ENCODE measurements around the gene CCDC137. TPM values are rescaled to one million over a fixed set of nuclear protein-coding genes. Genes with fewer than 3 reads are reported as not detected.

Gene CCDC137
- polyA plus RNA-seq, 1 donor from 2014 or later, result 12.2 TPM

DNA sequence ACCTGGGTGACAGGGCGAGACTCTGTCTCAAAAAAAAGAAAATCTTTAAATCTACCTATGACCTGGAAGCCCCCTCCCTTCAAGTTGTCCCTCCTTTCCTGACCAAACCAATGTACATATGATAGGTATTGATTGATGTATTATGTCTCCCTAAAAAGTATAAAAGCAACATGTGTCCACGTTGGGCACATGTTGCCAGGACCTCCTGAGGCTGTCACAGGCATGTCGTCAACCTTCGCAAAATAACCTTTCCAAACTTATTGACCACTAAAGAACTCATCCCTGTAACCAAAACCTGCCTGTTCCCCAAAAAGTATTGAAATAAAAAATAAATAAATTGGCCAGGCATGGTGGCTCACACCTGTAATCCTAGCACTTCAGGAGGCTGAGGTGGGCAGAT lies 4.5 kb upstream of the CCDC137 start:
- Histone ChIP-seq H3K9me3 (ENCODE audit: low read length) (no peaks in the 10 kb centered on the region), H3K36me3 (ENCODE audit: insufficient read depth, low read length) (no peaks in the 10 kb centered on the region), H3K4me3 (ENCODE audit: low read length) (no peak overlapping the region), H2AFZ (ENCODE audit: low read depth, low read length) (no peak overlapping the region), H3K79me2 (replicated peaks; ENCODE audit: insufficient read depth, low read length) (peaks cover 2% of the 10 kb centered on the region), H3K9ac (ENCODE audit: low read length) (no peak overlapping the region), H3K4me2 (ENCODE audit: low read length) (no peak overlapping the region), H3K9me2 (ENCODE audit: insufficient read depth, low read length) (no peaks in the 10 kb centered on the region), H3K27me3 (ENCODE audit: insufficient read depth, low read depth, low read length) (no peaks in the 10 kb centered on the region), H3K27ac (ENCODE audit: low read length) (no peak overlapping the region), H4K20me1 (ENCODE audit: insufficient read depth) (no peaks in the 10 kb centered on the region), H3F3A (ENCODE audit: insufficient read depth, low read length, poor library complexity, severe bottlenecking) (no peaks in the 10 kb centered on the region)
- no peak for TF ChIP-seq EZH2 (IDR thresholded peaks at IDR 0.05; ENCODE audit: borderline replicate concordance, insufficient read depth, low read length, poor library complexity, severe bottlenecking)
- TF ChIP-seq, protein P1, sequence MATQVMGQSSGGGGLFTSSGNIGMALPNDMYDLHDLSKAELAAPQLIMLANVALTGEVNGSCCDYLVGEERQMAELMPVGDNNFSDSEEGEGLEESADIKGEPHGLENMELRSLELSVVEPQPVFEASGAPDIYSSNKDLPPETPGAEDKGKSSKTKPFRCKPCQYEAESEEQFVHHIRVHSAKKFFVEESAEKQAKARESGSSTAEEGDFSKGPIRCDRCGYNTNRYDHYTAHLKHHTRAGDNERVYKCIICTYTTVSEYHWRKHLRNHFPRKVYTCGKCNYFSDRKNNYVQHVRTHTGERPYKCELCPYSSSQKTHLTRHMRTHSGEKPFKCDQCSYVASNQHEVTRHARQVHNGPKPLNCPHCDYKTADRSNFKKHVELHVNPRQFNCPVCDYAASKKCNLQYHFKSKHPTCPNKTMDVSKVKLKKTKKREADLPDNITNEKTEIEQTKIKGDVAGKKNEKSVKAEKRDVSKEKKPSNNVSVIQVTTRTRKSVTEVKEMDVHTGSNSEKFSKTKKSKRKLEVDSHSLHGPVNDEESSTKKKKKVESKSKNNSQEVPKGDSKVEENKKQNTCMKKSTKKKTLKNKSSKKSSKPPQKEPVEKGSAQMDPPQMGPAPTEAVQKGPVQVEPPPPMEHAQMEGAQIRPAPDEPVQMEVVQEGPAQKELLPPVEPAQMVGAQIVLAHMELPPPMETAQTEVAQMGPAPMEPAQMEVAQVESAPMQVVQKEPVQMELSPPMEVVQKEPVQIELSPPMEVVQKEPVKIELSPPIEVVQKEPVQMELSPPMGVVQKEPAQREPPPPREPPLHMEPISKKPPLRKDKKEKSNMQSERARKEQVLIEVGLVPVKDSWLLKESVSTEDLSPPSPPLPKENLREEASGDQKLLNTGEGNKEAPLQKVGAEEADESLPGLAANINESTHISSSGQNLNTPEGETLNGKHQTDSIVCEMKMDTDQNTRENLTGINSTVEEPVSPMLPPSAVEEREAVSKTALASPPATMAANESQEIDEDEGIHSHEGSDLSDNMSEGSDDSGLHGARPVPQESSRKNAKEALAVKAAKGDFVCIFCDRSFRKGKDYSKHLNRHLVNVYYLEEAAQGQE (IDR thresholded peaks at IDR 0.05; ENCODE audit: borderline replicate concordance), result no peak
- TF ChIP-seq, protein P2, sequence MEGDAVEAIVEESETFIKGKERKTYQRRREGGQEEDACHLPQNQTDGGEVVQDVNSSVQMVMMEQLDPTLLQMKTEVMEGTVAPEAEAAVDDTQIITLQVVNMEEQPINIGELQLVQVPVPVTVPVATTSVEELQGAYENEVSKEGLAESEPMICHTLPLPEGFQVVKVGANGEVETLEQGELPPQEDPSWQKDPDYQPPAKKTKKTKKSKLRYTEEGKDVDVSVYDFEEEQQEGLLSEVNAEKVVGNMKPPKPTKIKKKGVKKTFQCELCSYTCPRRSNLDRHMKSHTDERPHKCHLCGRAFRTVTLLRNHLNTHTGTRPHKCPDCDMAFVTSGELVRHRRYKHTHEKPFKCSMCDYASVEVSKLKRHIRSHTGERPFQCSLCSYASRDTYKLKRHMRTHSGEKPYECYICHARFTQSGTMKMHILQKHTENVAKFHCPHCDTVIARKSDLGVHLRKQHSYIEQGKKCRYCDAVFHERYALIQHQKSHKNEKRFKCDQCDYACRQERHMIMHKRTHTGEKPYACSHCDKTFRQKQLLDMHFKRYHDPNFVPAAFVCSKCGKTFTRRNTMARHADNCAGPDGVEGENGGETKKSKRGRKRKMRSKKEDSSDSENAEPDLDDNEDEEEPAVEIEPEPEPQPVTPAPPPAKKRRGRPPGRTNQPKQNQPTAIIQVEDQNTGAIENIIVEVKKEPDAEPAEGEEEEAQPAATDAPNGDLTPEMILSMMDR (IDR thresholded peaks at IDR 0.05; ENCODE audit: poor library complexity, severe bottlenecking), result no peak
- no peak for TF ChIP-seq MXI1 (conservative IDR thresholded peaks at IDR 0.05; ENCODE audit: poor library complexity, severe bottlenecking)
- no peak for TF ChIP-seq POLR2AphosphoS5 (IDR thresholded peaks at IDR 0.05)
- TF ChIP-seq SMC3 (conservative IDR thresholded peaks at IDR 0.05; ENCODE audit: poor library complexity), result no peak
- TF ChIP-seq RAD21 (conservative IDR thresholded peaks at IDR 0.05), result no peak
- no peak for TF ChIP-seq TAF1 (IDR thresholded peaks at IDR 0.05; ENCODE audit: low read depth)
- TF ChIP-seq EP300 (conservative IDR thresholded peaks at IDR 0.05; ENCODE audit: poor library complexity, severe bottlenecking), result no peak

- H3K79me2 ChIP-seq (replicated peaks; ENCODE audit: insufficient read depth, low read length), result peaks cover 10% of the 10 kb centered on the region
- no peak for TF ChIP-seq MXI1 (conservative IDR thresholded peaks at IDR 0.05; ENCODE audit: poor library complexity, severe bottlenecking)
- no peak for TF ChIP-seq RAD21 (conservative IDR thresholded peaks at IDR 0.05)
- no peak for TF ChIP-seq EZH2 (IDR thresholded peaks at IDR 0.05; ENCODE audit: borderline replicate concordance, insufficient read depth, low read length, poor library complexity, severe bottlenecking)
- no peak for TF ChIP-seq SMC3 (conservative IDR thresholded peaks at IDR 0.05; ENCODE audit: poor library complexity)
- TF ChIP-seq, protein P2 (IDR thresholded peaks at IDR 0.05; ENCODE audit: poor library complexity, severe bottlenecking), result no peak
- TF ChIP-seq, protein P1 (IDR thresholded peaks at IDR 0.05; ENCODE audit: borderline replicate concordance), result no peak
- no peak for TF ChIP-seq POLR2AphosphoS5 (IDR thresholded peaks at IDR 0.05)
- TF ChIP-seq EP300 (conservative IDR thresholded peaks at IDR 0.05; ENCODE audit: poor library complexity, severe bottlenecking), result no peak
- TF ChIP-seq TAF1 (IDR thresholded peaks at IDR 0.05; ENCODE audit: low read depth), result no peak
- no peak overlapping the region for H3K4me3 ChIP-seq (ENCODE audit: low read length)
- H3K27me3 ChIP-seq (ENCODE audit: insufficient read depth, low read depth, low read length), result no peaks in the 10 kb centered on the region
- no peaks in the 10 kb centered on the region for H3K9me2 ChIP-seq (ENCODE audit: insufficient read depth, low read length)
- H3F3A ChIP-seq (ENCODE audit: insufficient read depth, low read length, poor library complexity, severe bottlenecking), result no peaks in the 10 kb centered on the region
- H3K4me2 ChIP-seq (ENCODE audit: low read length), result no peak overlapping the region
- H3K27ac ChIP-seq (ENCODE audit: low read length), result no peak overlapping the region
- H3K9me3 ChIP-seq (ENCODE audit: low read length), result no peaks in the 10 kb centered on the region
- H3K9ac ChIP-seq (ENCODE audit: low read length), result no peak overlapping the region
- no peaks in the 10 kb centered on the region for H4K20me1 ChIP-seq (ENCODE audit: insufficient read depth)
- H2AFZ ChIP-seq (ENCODE audit: low read depth, low read length), result no peak overlapping the region
- H3K36me3 ChIP-seq (ENCODE audit: insufficient read depth, low read length), result no peaks in the 10 kb centered on the region
These were observed 2.5 kb upstream of the CCDC137 start for GRCh38 chr17:81664051-81664470.
